ENCODE data around the gene NDUFS7. TPM values are rescaled to one million over a fixed set of nuclear protein-coding genes. Genes with fewer than 3 reads are reported as not detected.

The NDUFS7 gene
- polyA plus RNA-seq, 3 donors = 119 to 232 (median 211) TPM

DNA sequence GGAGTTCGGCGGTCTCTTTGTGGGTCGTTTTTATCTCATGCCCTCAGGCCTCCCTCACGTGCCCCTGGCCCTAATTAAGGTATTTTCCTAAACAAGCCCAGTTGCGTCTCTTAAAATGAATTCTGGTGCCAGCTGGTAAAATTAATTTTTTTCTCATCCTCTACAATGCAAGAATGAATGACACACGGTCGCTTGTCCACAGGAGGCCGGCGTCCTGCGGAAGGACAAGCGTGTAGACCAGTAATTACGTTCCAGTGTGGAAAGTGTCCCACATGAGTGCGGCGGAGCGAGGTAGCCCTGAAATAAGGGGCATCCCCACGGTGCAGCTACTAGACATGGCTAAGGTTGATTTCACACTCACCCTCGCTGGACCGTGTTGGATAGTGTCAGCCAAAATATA, 34.5 kb upstream of the NDUFS7 start:
- no peak overlapping the region for H3K27ac Mint-ChIP-seq
- intact Hi-C loops (cut with micrococcal nuclease) = no loop called here
- H3K9me3 ChIP-seq (replicated peaks in 1 of 2; ENCODE audit: control insufficient read depth in 1 of 2, insufficient read depth in 1 of 2, low read length in 2 of 2) = no peaks in the 10 kb centered on the region

GRCh38 chr19:1350867-1351266, 32.8 kb upstream of the NDUFS7 start:
- no peak overlapping the region for H3K27ac Mint-ChIP-seq
- WGBS (ENCODE audit: insufficient coverage) = 100% methylated on average over 3 of the region's 5 CpGs
- H3K36me3 Mint-ChIP-seq = no peaks in the 10 kb centered on the region
- Histone ChIP-seq H3K4me2 (replicated peaks; ENCODE audit: extremely low read depth, low read length, poor library complexity, severe bottlenecking) (no peak overlapping the region), H3K79me2 (ENCODE audit: insufficient read depth, low read length) (no peaks in the 10 kb centered on the region), H3K9me3 (replicated peaks in 1 of 2; ENCODE audit: control insufficient read depth in 1 of 2, insufficient read depth in 1 of 2, low read length in 2 of 2) (no peaks in the 10 kb centered on the region), H3K27ac (ENCODE audit: low read depth in 1 of 2, low read length in 2 of 2) (no peak overlapping the region), H3K4me3 (replicated peaks in 1 of 3; ENCODE audit: low read depth in 2 of 3, low read length in 3 of 3) (no peak overlapping the region), H2AFZ (ENCODE audit: insufficient read depth, low read depth, low read length, poor library complexity, severe bottlenecking) (no peak overlapping the region), H3K4me1 (ENCODE audit: control insufficient read depth in 1 of 2, insufficient read depth in 2 of 2, low read length in 2 of 2) (peaks cover 13 to 16% of the 10 kb centered on the region in 2 donors), H3K27me3 (ENCODE audit: control insufficient read depth in 2 of 2, insufficient read depth in 2 of 2, low read length in 2 of 2) (peaks cover 0 to 4% of the 10 kb centered on the region in 2 donors), H3K9ac (ENCODE audit: insufficient read depth, low read length, poor library complexity, severe bottlenecking) (no peak overlapping the region), H4K20me1 (ENCODE audit: insufficient read depth, low read length) (no peaks in the 10 kb centered on the region), H3K36me3 (replicated peaks in 1 of 2; ENCODE audit: control insufficient read depth in 1 of 2, insufficient read depth in 2 of 2, low read length in 2 of 2) (no peaks in the 10 kb centered on the region)
- DNase-seq = no peak
- H3K9me3 Mint-ChIP-seq = peaks cover 0 to 2% (median 0%) of the 10 kb centered on the region in 7 donors
- peaks cover 14% of the 10 kb centered on the region for H3K4me1 Mint-ChIP-seq
- intact Hi-C loops (cut with micrococcal nuclease) = no loop called here
- peaks cover 4 to 18% (median 16%) of the 10 kb centered on the region in 3 donors for H3K27me3 Mint-ChIP-seq (ENCODE audit: low read depth in 3 of 3)
- TF ChIP-seq CTCF (IDR thresholded peaks at IDR 0.05) = no peak
- no peak overlapping the region for H3K4me3 Mint-ChIP-seq

More for the DNA sequence above, 34.5 kb upstream of the NDUFS7 start:
- WGBS (ENCODE audit: insufficient coverage) = 93% methylated on average over 15 of the region's 18 CpGs
- Histone ChIP-seq H4K20me1 (ENCODE audit: insufficient read depth, low read length) (no peaks in the 10 kb centered on the region), H3K27me3 (ENCODE audit: control insufficient read depth in 2 of 2, insufficient read depth in 2 of 2, low read length in 2 of 2) (no peaks in the 10 kb centered on the region), H3K4me1 (ENCODE audit: control insufficient read depth in 1 of 2, insufficient read depth in 2 of 2, low read length in 2 of 2) (peaks cover 4% of the 10 kb centered on the region in 2 donors), H2AFZ (ENCODE audit: insufficient read depth, low read depth, low read length, poor library complexity, severe bottlenecking) (no peak overlapping the region), H3K4me3 (replicated peaks in 1 of 3; ENCODE audit: low read depth in 2 of 3, low read length in 3 of 3) (no peak overlapping the region), H3K36me3 (replicated peaks in 1 of 2; ENCODE audit: control insufficient read depth in 1 of 2, insufficient read depth in 2 of 2, low read length in 2 of 2) (no peaks in the 10 kb centered on the region), H3K4me2 (replicated peaks; ENCODE audit: extremely low read depth, low read length, poor library complexity, severe bottlenecking) (no peak overlapping the region), H3K27ac (ENCODE audit: low read depth in 1 of 2, low read length in 2 of 2) (no peak overlapping the region), H3K9ac (ENCODE audit: insufficient read depth, low read length, poor library complexity, severe bottlenecking) (no peak overlapping the region), H3K79me2 (ENCODE audit: insufficient read depth, low read length) (no peaks in the 10 kb centered on the region)
- DNase-seq = no peak
- no peak for TF ChIP-seq CTCF (IDR thresholded peaks at IDR 0.05)
- H3K9me3 Mint-ChIP-seq = no peaks in the 10 kb centered on the region
- peaks cover 2 to 22% (median 16%) of the 10 kb centered on the region in 3 donors for H3K27me3 Mint-ChIP-seq (ENCODE audit: low read depth in 3 of 3)
- no peaks in the 10 kb centered on the region for H3K36me3 Mint-ChIP-seq
- no peak overlapping the region for H3K4me3 Mint-ChIP-seq
- peaks cover 4% of the 10 kb centered on the region for H3K4me1 Mint-ChIP-seq

All from CD14-positive monocyte (primary cell).